Fibroblast of skin of left quadriceps (primary cell): ENCODE results near the gene ZDHHC8.
A peak's percentile ranks its signal among the peaks of the same experiment; 100 is the strongest.
"Not testable (repeated sequence)": the region's sequence is repeated elsewhere in the genome, so short reads cannot be mapped to it uniquely, and the experiment has no call there.

Source experiments
- DNase-seq, 2 experiments: peaks; one replicate each; pipeline ENCODE4 v3.0.0-alpha.2; 2013; ENCODE audit warnings: low read depth in 2 of 2

Gene ZDHHC8

DNA sequence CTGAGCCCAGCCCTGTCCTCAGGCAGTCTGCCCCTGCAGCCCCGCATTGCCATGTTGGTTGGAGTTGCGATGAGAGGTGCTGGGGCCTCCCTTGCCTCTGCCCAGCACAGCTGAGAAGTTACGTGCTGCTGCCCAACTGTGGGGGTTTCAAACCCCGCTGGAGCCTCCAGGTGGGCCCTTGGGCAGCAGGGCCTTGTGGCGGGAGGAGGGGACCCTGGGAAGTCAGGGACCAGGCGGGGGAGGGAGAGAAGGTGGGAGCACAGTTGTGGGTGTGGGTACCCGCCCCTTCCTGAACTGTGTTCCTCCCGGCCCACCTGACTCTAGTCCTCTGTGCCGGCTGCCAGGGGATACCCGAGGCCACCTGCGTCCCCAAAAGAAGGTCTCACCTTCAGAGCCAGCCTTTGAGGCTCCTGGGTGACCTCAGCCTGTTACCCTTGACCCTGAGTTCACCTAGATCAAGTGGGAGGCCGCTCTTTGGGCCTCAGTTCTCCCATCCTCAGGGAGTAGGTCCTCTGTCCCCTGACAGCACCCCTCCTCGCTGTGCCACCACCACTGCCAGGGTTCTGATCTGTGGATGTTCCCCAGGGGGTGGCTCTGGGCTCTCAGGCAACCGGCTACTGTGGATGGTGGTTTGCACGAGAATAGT lies 26.9 kb downstream of the ZDHHC8 start:
- no peak for DNase-seq

- DNase-seq, result no peak
Measured at GRCh38 chr22:20159076-20159475, 27.5 kb downstream of the ZDHHC8 start.

GRCh38 chr22:20159531-20159930 lies 27.9 kb downstream of the ZDHHC8 start:
- DNase-seq, result not testable (repeated sequence)

DNA sequence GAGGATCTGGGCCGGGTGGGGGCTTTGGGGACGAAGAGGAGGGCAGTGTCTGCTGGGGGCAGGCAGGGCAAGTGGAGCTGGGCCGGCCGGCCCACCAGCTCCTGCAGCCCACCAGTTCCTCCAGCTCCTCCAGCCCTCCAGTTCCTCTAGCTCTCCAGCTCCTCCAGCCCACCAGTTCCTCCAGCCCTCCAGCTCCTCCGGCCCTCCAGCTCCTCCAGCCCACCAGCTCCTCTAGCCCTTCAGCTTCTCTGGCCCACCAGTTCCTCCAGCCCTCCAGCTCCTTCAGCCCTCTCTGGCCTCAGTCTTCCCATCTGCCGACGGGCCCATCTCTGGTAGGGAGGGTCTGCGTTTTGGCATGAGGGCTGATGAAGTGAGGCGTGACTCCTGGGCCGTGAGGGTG lies 28.4 kb downstream of the ZDHHC8 start:
- DNase-seq, result no peak

DNA sequence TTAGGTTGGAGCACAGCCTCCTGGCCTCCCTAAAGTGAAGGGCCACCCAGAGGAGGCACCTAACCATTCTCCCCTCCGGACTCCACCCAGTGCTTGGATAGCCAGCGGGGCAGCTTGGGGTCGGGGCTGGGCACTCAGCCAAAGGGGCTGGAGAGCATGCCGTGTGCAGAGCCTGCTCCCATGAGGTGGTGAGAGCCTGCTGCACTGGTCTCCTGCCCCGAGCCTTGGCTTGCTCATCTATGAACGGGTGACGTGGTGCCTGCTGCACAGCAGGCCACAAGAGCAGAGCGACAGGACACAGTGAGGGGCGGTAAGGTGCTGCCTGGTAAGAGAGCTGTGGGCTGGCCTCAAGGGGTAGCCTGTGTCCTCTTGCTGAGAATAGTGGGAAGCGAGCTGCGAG lies 33.3 kb downstream of the ZDHHC8 start:
- no peak for DNase-seq

- DNase-seq, result no peak
Measured at GRCh38 chr22:20165421-20165820, 33.8 kb downstream of the ZDHHC8 start.

DNA sequence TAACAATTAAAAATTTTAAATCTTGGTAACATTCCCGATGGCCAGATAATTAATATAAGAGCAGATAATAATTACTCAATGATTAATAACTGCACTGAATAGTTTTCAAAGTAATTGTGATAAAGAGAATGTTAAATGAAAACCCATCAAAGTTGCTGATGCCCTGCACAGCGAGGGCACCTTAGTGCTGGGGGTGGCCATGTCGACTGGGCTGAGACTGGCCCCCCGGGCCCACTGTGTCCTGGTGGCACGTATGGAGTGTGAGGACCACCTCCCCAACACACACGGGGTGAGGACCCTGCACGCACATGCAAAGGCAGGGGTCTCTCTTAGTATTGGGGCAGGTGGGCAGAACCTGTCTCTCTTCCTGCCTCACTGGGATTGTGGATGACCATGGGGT lies 34.3 kb downstream of the ZDHHC8 start:
- DNase-seq, result no peak

DNA sequence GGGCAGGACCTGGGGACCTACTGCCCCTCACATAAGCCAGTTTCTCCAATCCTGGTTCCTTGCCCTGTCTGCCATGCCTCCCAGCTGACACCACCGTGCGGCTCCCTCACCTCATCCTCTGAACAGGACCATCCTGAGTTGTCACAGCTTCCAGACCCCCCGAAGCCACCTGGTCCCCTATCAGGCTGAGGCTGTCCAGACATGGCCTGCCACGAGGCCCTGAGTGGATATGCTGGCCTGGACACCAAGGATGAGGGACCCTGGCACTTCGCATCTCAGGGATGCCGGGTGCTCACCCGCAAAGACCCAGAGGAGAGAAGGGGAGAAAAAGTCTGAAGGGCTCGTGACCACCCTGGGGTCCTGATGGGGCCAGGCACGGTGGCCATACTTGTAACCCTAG lies 35.1 kb downstream of the ZDHHC8 start:
- no peak for DNase-seq

- DNase-seq, result no peak
Measured at GRCh38 chr22:20167643-20168322, 36.2 kb downstream of the ZDHHC8 start.

DNA sequence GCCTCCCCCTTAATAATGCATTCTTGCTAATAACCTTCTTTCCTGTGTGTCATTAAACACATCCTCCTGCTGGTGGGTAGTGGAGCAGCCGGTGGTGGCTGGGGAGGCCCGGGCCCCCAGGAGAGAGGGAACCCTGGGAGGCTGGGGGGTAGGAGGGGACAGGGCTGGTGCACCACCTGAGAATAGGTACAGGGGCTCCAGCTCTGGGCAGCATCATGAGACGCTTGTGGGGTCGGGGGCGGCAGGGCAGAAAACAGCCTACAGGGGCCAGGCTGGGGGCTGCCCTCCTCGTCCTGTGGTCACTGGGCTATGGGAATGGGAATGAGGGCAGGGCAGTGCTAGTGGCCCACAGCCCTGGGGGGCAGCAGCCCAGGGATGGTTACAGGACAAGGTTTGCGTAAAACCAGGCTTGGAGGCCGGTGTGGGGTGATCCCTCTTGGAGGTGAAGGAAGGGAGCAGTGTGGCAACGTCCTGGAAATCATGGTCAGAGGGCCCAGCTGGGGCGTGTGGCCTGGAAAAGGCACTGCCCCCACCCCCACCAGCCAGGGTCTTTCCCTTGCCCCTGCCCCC lies 37.7 kb downstream of the ZDHHC8 start:
- DNase-seq, result no peak

GRCh38 chr22:20170170-20170569 lies 38.6 kb downstream of the ZDHHC8 start:
- no peak for DNase-seq

DNA sequence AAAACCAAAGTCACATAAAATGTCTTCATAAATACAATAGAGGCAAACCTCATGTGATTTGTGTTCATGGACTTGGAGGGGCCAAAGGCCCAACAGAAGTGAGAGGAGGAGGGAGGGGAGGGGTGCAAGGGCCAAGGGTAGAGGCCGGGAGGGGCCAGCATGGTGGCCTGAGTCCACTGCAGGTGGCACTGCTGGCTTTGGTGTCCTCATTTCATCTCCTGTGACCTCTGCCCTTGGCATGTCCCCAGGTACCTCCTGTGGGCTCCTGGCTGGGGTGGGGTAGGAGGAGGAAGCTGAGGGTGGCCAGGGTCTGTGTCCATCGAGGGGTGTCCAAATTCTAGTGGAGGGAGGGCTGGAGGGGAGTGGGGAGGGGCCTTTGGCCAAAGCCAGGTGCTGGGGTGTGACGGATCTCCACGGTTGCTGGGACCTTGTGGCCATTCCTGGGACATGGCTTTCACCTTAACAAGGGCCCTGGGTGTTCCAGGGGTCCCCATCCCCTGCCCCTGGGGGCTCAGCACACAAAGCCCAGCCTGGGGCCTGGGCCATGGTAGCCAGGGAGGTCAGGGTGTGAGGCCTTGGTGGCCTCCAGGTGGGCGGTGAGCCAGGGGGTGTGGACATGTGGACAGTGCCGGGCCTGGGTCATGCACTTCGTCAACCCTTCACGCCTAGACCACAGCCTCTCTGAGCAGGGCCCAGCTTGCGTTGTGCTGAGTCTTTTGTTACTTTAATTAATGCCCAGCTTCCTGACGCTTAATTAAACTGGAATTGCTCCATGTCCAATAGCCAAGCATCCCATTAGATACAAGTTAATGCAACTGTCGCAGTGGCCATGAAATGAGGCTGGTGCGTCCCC lies 39.9 kb downstream of the ZDHHC8 start:
- no peak for DNase-seq

DNA sequence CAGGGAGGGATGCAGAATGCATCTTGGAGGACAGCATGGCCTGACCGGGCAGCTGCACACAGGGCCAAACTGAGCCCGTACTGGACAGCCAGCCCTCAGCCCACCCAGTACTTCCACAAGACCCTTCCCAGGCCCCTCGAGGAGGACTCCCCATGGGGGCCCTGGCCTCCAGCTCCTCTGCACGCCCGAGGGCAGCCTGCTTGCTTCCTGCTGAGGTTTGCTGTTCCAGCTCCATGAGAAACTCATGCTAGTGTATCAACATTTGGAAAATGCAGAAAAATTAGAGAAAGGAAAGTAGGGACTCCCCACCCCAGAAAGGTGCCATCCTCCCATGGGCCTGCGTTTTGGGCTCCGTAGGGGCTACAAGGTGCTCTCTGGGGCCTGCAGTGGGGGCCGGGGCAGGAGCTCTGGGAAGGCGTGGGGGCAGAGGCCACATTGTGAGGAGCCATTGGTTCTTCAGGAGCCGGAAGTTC lies 40.6 kb downstream of the ZDHHC8 start:
- no peak for DNase-seq

DNA sequence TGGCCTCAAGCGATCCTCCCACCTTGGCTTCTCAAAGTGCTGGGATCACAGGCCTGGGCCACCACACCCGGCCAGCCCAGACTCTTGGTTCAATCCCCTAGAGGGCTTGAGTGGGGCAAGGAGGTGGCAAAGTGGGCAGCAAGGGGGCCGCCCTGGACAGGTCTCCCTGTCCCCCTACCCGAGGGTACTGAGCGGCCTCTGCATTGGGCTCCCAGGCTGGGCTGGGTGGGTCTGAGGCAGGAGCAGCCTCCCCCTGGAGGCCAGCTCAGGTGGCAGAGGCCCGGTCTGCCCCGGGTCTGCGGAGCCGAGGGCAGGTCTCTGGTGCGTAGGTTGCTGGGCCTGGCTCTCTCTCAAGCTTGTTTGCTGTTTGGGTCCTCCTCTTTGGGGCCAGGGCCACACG lies 41.6 kb downstream of the ZDHHC8 start:
- no peak for DNase-seq

DNA sequence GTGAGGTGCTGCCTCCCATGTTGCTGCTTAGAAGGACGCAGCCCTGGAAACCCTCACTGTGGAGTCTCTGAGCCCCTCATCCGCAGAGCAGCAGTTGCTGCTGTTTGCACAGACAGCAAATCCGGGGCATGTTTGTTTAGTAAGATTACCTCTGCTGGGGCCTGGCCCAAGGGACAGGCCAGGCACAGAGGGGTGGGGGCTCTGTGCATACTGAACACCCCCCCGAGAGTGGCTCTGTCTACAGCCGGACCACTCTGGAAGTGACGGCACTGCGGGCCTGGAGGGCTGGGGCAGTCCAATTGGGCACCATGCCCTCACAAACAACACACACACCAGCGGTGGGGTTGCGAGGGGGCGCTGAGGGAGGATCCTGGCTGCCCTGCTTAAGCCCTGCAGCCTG lies 42.2 kb downstream of the ZDHHC8 start:
- no peak for DNase-seq

GRCh38 chr22:20174785-20175596 lies 43.4 kb downstream of the ZDHHC8 start:
- DNase-seq, result no peak

GRCh38 chr22:20175597-20175900 lies 43.9 kb downstream of the ZDHHC8 start:
- peak; percentile 36 to 44 for DNase-seq

GRCh38 chr22:20176421-20177085 lies 44.9 kb downstream of the ZDHHC8 start:
- DNase-seq, result no peak

- no peak for DNase-seq
Measured at GRCh38 chr22:20177217-20177911, 45.8 kb downstream of the ZDHHC8 start.
